ENCODE data around the gene MAP2.

MAP2 gene

GRCh38 chr2:209534228-209534627 lies 110.4 kb downstream of the MAP2 start:
- no peak for DNase-seq

GRCh38 chr2:209536363-209536762 lies 112.5 kb downstream of the MAP2 start:
- no peak for DNase-seq

- no peak for DNase-seq
Measured at GRCh38 chr2:209547726-209548125, 123.9 kb downstream of the MAP2 start.

- no peak for DNase-seq
Measured at GRCh38 chr2:209549589-209549988, 125.7 kb downstream of the MAP2 start.

GRCh38 chr2:209553913-209554312 lies 130.1 kb downstream of the MAP2 start:
- DNase-seq = no peak

GRCh38 chr2:209556354-209556961 lies 132.6 kb downstream of the MAP2 start:
- no peak for DNase-seq

- no peak for DNase-seq
Measured at GRCh38 chr2:209560911-209561310, 137.1 kb downstream of the MAP2 start.

- no peak for DNase-seq
Measured at GRCh38 chr2:209563453-209563852, 139.6 kb downstream of the MAP2 start.

- no peak for DNase-seq
Measured at GRCh38 chr2:209564816-209565215, 141.0 kb downstream of the MAP2 start.

- DNase-seq = no peak
Measured at GRCh38 chr2:209565896-209566582, 142.2 kb downstream of the MAP2 start.

- no peak for DNase-seq
Measured at GRCh38 chr2:209570194-209570593, 146.3 kb downstream of the MAP2 start.

- DNase-seq = no peak
Measured at GRCh38 chr2:209574515-209574914, 150.7 kb downstream of the MAP2 start.

GRCh38 chr2:209577376-209578357 lies 153.8 kb downstream of the MAP2 start:
- no peak for DNase-seq

GRCh38 chr2:209578394-209579001 lies 154.7 kb downstream of the MAP2 start:
- no peak for DNase-seq

- DNase-seq = peak; percentile 46
Measured at GRCh38 chr2:209579230-209579749, 155.4 kb downstream of the MAP2 start.

- DNase-seq = no peak
Measured at GRCh38 chr2:209581040-209581439, 157.2 kb downstream of the MAP2 start.

- no peak for DNase-seq
Measured at GRCh38 chr2:209582281-209582680, 158.4 kb downstream of the MAP2 start.

- DNase-seq = no peak
Measured at GRCh38 chr2:209584472-209584871, 160.6 kb downstream of the MAP2 start.

- DNase-seq = no peak
Measured at GRCh38 chr2:209584915-209585314, 161.1 kb downstream of the MAP2 start.

- no peak for DNase-seq
Measured at GRCh38 chr2:209591021-209591420, 167.2 kb downstream of the MAP2 start.

GRCh38 chr2:209592106-209592505 lies 168.3 kb downstream of the MAP2 start:
- DNase-seq = no peak

- DNase-seq = no peak
Measured at GRCh38 chr2:209593930-209594329, 170.1 kb downstream of the MAP2 start.

- no peak for DNase-seq
Measured at GRCh38 chr2:209596262-209596661, 172.4 kb downstream of the MAP2 start.

All from right forelimb (tissue), 1 donor.